Kidney (tissue), 14 donors: ENCODE data around the gene NRF1. TPM values are rescaled to one million over a fixed set of nuclear protein-coding genes. Genes with fewer than 3 reads are reported as not detected.

Experiments used
- DNase-seq, 5 donors: peaks; one replicate each; pipeline ENCODE4 v3.0.0-alpha.2; 2013 to 2020
- FAIRE-seq: peaks from 2 replicates; lab custom pipeline; 2012; peaks lifted over from hg19 to GRCh38; lab: Jason Lieb, UNC
- H3K27ac ChIP-seq, 2 donors: one replicate each; pipeline ENCODE4 v1.7.0; 2013; ENCODE audit warnings: low read depth in 2 of 2, low read length in 2 of 2, inconsistent platforms in 1 of 2
- H3K27me3 ChIP-seq: one replicate; pipeline ENCODE4 v1.7.1; 2013; ENCODE audit warnings: low read length, inconsistent platforms; ENCODE audit not compliant: control insufficient read depth, insufficient read depth
- H3K36me3 ChIP-seq, 3 donors: one replicate each; pipeline versions ENCODE4 v1.7.0 to v1.7.1; 2013; ENCODE audit warnings: low read length in 3 of 3, control low read depth in 1 of 3, inconsistent platforms in 1 of 3; ENCODE audit not compliant: insufficient read depth in 3 of 3, control insufficient read depth in 2 of 3
- H3K4me1 ChIP-seq, 3 donors: one replicate each; pipeline versions ENCODE4 v1.7.0 to v1.7.1; 2013; ENCODE audit warnings: low read length in 3 of 3, inconsistent platforms in 1 of 3, low read depth in 1 of 3; ENCODE audit not compliant: control insufficient read depth in 2 of 3, insufficient read depth in 2 of 3
- H3K4me3 ChIP-seq, 3 donors: one replicate each; pipeline versions ENCODE4 v1.7.0 to v1.8.1; 2013; ENCODE audit warnings: low read length in 3 of 3, control low read depth in 1 of 3, inconsistent platforms in 1 of 3
- H3K9ac ChIP-seq, 3 donors: one replicate each; pipeline versions ENCODE4 v1.7.0 to v1.7.1; 2013; ENCODE audit warnings: low read length in 3 of 3, control low read depth in 1 of 3, inconsistent platforms in 1 of 3
- H3K9me3 ChIP-seq, 3 donors: one replicate each; pipeline versions ENCODE4 v1.7.0 to v1.7.1; 2013; ENCODE audit warnings: low read length in 3 of 3, control low read depth in 1 of 3, inconsistent platforms in 1 of 3; ENCODE audit not compliant: control insufficient read depth in 2 of 3, insufficient read depth in 1 of 3
- CTCF ChIP-seq: IDR thresholded peaks from 3 replicates; pipeline ENCODE4 v1.5.1; 2012; ENCODE audit warnings: mild to moderate bottlenecking, moderate library complexity, borderline replicate concordance; ENCODE audit not compliant: insufficient read depth; ENCODE audit errors: extremely low read depth
- intact Hi-C: fragments of 100-400 bp; cut with DNase I; formaldehyde crosslinking; loops from one replicate; pipeline ENCODE4 v1.11.1; 2022
- polyA plus RNA-seq: library from polyadenylated mRNA; stranded (reverse); fragments of 350-450 nt; fragmentation: Illumina TruSeq; extraction: RNeasy Lipid Tissue Mini Kit (QIAGEN cat#74804); gene quantifications from one replicate; pipeline ENCODE4 v1.2.3, GENCODE V29; 2014; ENCODE audit warnings: low read depth, low replicate concordance; ENCODE audit not compliant: insufficient read depth
- total RNA-seq: library from RNA; stranded (reverse); fragmentation: NEBNext Ultra II Directional; extraction: Animal tissue kit (Norgen Biotek cat#: 25700); gene quantifications from one replicate; pipeline ENCODE4 v1.2.1, GENCODE V29; 2021
- donor health status: control.
- donor health status: control.
- donor health status: control.
- donor health status: control.
- donor health status: control.
- donor health status: DM: yes; HTN: yes; CAD: no.
- donor health status: Normal renal cell carcinoma (clear cell type).

NRF1 gene
- total and polyA plus RNA-seq, 2 donors from 2014 or later = 8.8 to 19.4 TPM

DNA sequence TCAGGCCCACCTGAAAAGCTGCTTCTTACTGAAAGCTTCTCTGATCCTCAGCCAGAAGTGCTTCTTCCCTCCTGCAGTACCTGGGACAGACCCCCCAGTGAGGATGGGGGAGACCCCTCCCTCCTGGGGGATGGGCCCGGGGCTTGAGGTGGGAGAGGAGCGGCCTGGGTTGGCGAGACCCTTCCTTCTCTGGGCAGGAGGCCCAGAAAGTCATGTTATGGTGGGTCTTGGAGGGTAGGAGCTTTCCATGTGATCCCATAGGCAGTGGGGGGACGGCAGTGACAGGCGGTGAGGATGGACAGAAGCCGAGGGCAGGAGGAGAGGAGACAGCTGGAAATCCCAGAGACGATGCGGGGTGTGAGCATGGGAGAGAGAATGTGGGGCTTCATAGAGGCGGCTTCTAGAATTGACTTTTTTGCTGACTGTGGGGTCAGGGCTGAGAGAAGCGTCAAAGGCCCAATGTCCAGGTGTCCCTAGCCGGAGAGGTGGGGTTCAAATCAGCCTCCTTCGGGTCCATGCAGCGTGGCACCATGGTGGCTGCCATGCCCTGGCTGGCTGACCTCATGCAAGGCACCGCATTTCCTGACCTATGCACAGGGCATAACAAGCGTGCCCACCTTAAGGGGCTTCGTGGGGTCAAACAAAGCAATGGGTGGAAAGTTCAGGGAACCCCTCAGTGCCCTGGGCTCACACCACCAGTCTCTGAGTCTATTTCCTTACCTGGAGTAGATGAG lies 187.3 kb downstream of the NRF1 start:
- TF ChIP-seq CTCF = no peak
- FAIRE-seq = no peak
- H3K4me3 ChIP-seq = no peak overlapping the region
- no peaks in the 10 kb centered on the region for H3K27me3 ChIP-seq
- H3K4me1 ChIP-seq = no peaks in the 10 kb centered on the region
- no peaks in the 10 kb centered on the region for H3K36me3 ChIP-seq
- no peak overlapping the region for H3K27ac ChIP-seq
- H3K9ac ChIP-seq = no peak overlapping the region
- peak in 1 of 5 donors; percentile 48 for DNase-seq
- intact Hi-C loops = no loop called here
- no peaks in the 10 kb centered on the region for H3K9me3 ChIP-seq

DNA sequence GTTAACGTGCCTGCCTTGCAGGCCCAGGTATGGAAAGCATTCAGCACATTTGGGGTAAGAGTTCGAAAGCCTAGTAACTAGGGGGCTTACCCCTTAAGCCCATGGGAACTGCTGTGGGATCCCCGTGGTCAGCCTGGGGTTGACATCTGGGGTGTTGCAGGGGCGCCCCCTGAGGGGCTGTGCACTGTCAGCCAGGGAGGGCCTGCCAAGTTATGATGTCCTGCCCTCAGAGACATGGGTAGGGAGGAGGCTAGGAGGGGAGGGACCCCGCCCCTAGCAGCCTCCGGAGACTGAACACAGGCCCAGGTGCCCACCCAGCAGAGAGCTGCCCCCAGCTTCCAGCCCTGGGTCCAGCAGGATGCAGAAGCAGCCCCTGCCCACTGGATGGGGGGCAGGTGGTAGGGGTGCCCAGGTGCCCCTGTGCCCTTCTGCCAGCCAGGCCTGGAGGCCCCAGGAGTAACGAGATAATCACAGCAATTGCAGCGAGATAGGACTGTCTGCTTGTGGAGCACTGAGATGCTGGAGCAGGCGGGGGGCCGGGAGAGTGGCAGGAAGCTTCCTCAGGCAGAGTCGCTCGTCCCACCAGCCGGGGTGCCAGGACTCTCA lies 187.9 kb downstream of the NRF1 start:
- Histone ChIP-seq H3K27me3 (no peaks in the 10 kb centered on the region), H3K4me1 (no peaks in the 10 kb centered on the region), H3K9ac (no peak overlapping the region), H3K9me3 (no peaks in the 10 kb centered on the region), H3K4me3 (no peak overlapping the region), H3K36me3 (no peaks in the 10 kb centered on the region), H3K27ac (no peak overlapping the region)
- DNase-seq (peak in 1 of 5 donors; percentile 44), FAIRE-seq (no peak)
- no peak for TF ChIP-seq CTCF
- intact Hi-C loops = no loop called here

DNA sequence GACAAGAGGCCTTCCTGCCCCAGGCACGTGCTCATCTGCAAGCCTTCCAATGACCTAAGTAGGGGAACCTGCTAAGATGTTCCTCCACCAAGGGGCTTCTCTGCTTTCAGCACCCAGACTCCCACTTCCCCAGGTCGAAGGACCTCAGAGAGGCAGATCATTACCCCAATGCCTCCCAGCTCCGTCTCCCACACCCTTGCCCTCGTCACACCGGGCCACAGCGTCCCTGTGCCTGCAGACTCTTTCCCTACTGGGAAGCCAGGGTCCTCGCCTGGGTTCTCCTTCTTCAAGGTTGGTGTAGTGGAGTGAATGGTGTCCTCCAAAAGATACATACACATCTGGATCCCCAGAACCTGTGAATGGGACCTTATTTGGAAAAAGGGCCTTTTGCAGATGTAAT lies 189.4 kb downstream of the NRF1 start:
- Histone ChIP-seq H3K4me1 (no peaks in the 10 kb centered on the region), H3K9ac (no peak overlapping the region), H3K9me3 (no peaks in the 10 kb centered on the region), H3K27ac (no peak overlapping the region), H3K36me3 (no peaks in the 10 kb centered on the region), H3K4me3 (no peak overlapping the region), H3K27me3 (no peaks in the 10 kb centered on the region)
- peak in 1 of 5 donors; percentile 36 for DNase-seq
- FAIRE-seq = no peak
- no peak for TF ChIP-seq CTCF
- intact Hi-C loops = no loop called here
